GM18520 (cell line): Measurements from ENCODE around the gene DCDC1.

Source experiments
- ATAC-seq: cut with Tn5 transposase; IDR thresholded peaks from one replicate; pipeline ENCODE4 v1.9.1; 2021; ENCODE audit not compliant: unreplicated experiment

Gene DCDC1

GRCh38 chr11:30861531-30861930 lies 508.0 kb downstream of the DCDC1 start:
- ATAC-seq = no peak

- ATAC-seq = no peak
Measured at GRCh38 chr11:30861064-30861463, 508.5 kb downstream of the DCDC1 start.

- ATAC-seq = no peak
Measured at GRCh38 chr11:30860146-30860545, 509.4 kb downstream of the DCDC1 start.

GRCh38 chr11:30859669-30860068 lies 509.9 kb downstream of the DCDC1 start:
- no peak for ATAC-seq

GRCh38 chr11:30855383-30856006 lies 514.0 kb downstream of the DCDC1 start:
- no peak for ATAC-seq

GRCh38 chr11:30853439-30853838 lies 516.1 kb downstream of the DCDC1 start:
- ATAC-seq = no peak

- ATAC-seq = no peak
Measured at GRCh38 chr11:30852645-30853044, 516.9 kb downstream of the DCDC1 start.

GRCh38 chr11:30852091-30852490 lies 517.4 kb downstream of the DCDC1 start:
- no peak for ATAC-seq

- ATAC-seq = no peak
Measured at GRCh38 chr11:30837252-30837651, 532.3 kb downstream of the DCDC1 start.

GRCh38 chr11:30832831-30833230 lies 536.7 kb downstream of the DCDC1 start:
- no peak for ATAC-seq

- no peak for ATAC-seq
Measured at GRCh38 chr11:30830681-30831080, 538.9 kb downstream of the DCDC1 start.

- ATAC-seq = no peak
Measured at GRCh38 chr11:30826911-30827310, 542.6 kb downstream of the DCDC1 start.

- ATAC-seq = no peak
Measured at GRCh38 chr11:30825723-30826122, 543.8 kb downstream of the DCDC1 start.

- ATAC-seq = no peak
Measured at GRCh38 chr11:30823119-30823518, 546.4 kb downstream of the DCDC1 start.

GRCh38 chr11:30821438-30821965 lies 548.0 kb downstream of the DCDC1 start:
- ATAC-seq = no peak

GRCh38 chr11:30818721-30819120 lies 550.8 kb downstream of the DCDC1 start:
- no peak for ATAC-seq

- ATAC-seq = no peak
Measured at GRCh38 chr11:30816959-30817880, 552.3 kb downstream of the DCDC1 start.

- ATAC-seq = no peak
Measured at GRCh38 chr11:30815619-30816018, 553.9 kb downstream of the DCDC1 start.

- ATAC-seq = no peak
Measured at GRCh38 chr11:30814737-30815136, 554.8 kb downstream of the DCDC1 start.
